ENCODE results near the gene SYNGR3. TPM values are rescaled to one million over a fixed set of nuclear protein-coding genes. Genes with fewer than 3 reads are reported as not detected.
"Not testable (repeated sequence)": the region's sequence is repeated elsewhere in the genome, so short reads cannot be mapped to it uniquely, and the experiment has no call there.

The SYNGR3 gene
- total RNA-seq, 2 donors from 2014 or later: 1.5 to 1.9 TPM

- no peak for DNase-seq
- peak overlapping the region in 1 of 2 donors; percentile 84 for H3K9ac ChIP-seq (ENCODE audit: low read depth in 2 of 2, low read length in 2 of 2)
- no peaks in the 10 kb centered on the region for H3K9me3 ChIP-seq
- H3K4me3 ChIP-seq: peak overlapping the region; percentile 83
- intact Hi-C loops (cut with DNase I): no loop called here
- H3K4me1 ChIP-seq: peaks cover 7% of the 10 kb centered on the region
- TF ChIP-seq CTCF (IDR thresholded peaks at IDR 0.05): no peak
- H3K36me3 ChIP-seq: no peaks in the 10 kb centered on the region
- no peaks in the 10 kb centered on the region for H3K27me3 ChIP-seq
- peak overlapping the region; percentile 79 for H3K27ac ChIP-seq
These were observed 31.0 kb upstream of the SYNGR3 start for GRCh38 chr16:1958715-1959268.

GRCh38 chr16:1959269-1960039, 30.3 kb upstream of the SYNGR3 start, which contains the start of gene NDUFB10:
TSS of gene NDUFB10 (plus strand) at chr16:1959538. CDS start at chr16:1959625, 87 bp downstream.
- peak; percentile 51 for TF ChIP-seq CTCF (IDR thresholded peaks at IDR 0.05)
- no peaks in the 10 kb centered on the region for H3K27me3 ChIP-seq
- no peaks in the 10 kb centered on the region for H3K9me3 ChIP-seq
- H3K27ac ChIP-seq: peak within 1 kb of the TSS; percentile 79
- intact Hi-C loops (cut with DNase I): no loop called here
- H3K4me1 ChIP-seq: peaks cover 7% of the 10 kb centered on the region
- H3K9ac ChIP-seq (ENCODE audit: low read depth in 2 of 2, low read length in 2 of 2): peak within 1 kb of the TSS; percentile 84 to 89
- no peaks in the 10 kb centered on the region for H3K36me3 ChIP-seq
- peak within 1 kb of the TSS; percentile 83 for H3K4me3 ChIP-seq
- peak; percentile 95 for DNase-seq

- no peak for DNase-seq
- TF ChIP-seq CTCF (IDR thresholded peaks at IDR 0.05): no peak
- no peak overlapping the region for H3K4me3 ChIP-seq
- peaks cover 7% of the 10 kb centered on the region for H3K4me1 ChIP-seq
- no peaks in the 10 kb centered on the region for H3K36me3 ChIP-seq
- H3K27ac ChIP-seq: peak overlapping the region; percentile 6
- peak overlapping the region; percentile 84 to 89 for H3K9ac ChIP-seq (ENCODE audit: low read depth in 2 of 2, low read length in 2 of 2)
- intact Hi-C loops (cut with DNase I): no loop called here
- H3K9me3 ChIP-seq: no peaks in the 10 kb centered on the region
- H3K27me3 ChIP-seq: no peaks in the 10 kb centered on the region
These were observed 28.8 kb upstream of the SYNGR3 start for GRCh38 chr16:1960665-1961630.

- Histone ChIP-seq H3K36me3 (no peaks in the 10 kb centered on the region), H3K4me3 (no peak overlapping the region), H3K27ac (no peak overlapping the region), H3K27me3 (no peaks in the 10 kb centered on the region), H3K9me3 (no peaks in the 10 kb centered on the region), H3K9ac (ENCODE audit: low read depth in 2 of 2, low read length in 2 of 2) (no peak overlapping the region), H3K4me1 (peaks cover 7% of the 10 kb centered on the region)
- TF ChIP-seq CTCF (IDR thresholded peaks at IDR 0.05): no peak
- no peak for DNase-seq
- intact Hi-C loops (cut with DNase I): no loop called here
These were observed 28.1 kb upstream of the SYNGR3 start for GRCh38 chr16:1961651-1962067.

- H3K36me3 ChIP-seq; H3K27me3 ChIP-seq; H3K27ac ChIP-seq; H3K9me3 ChIP-seq; intact Hi-C loops (cut with DNase I); H3K4me1 ChIP-seq; H3K4me3 ChIP-seq; DNase-seq; H3K9ac ChIP-seq (ENCODE audit: low read depth in 2 of 2, low read length in 2 of 2): not testable (repeated sequence)
These were observed 27.3 kb upstream of the SYNGR3 start for GRCh38 chr16:1962161-1963153.

Measured in colonic mucosa (tissue), 4 donors.